ENCODE measurements around the gene FERD3L. TPM values are rescaled to one million over a fixed set of nuclear protein-coding genes. Genes with fewer than 3 reads are reported as not detected.

The FERD3L gene
- total and polyA plus RNA-seq, 2 experiments from 2014 or later: not detected

- H3K4me2 ChIP-seq (ENCODE audit: unreplicated experiment): peak overlapping the region; percentile 24
- H3K4me1 ChIP-seq (ENCODE audit: insufficient read depth): peaks cover 6% of the 10 kb centered on the region
- no peak overlapping the region for H3K27ac ChIP-seq
- no peaks in the 10 kb centered on the region for H3K9me2 ChIP-seq (ENCODE audit: insufficient read depth)
- no peaks in the 10 kb centered on the region for H3K27me3 ChIP-seq (replicated peaks; ENCODE audit: insufficient read depth)
- no peaks in the 10 kb centered on the region for H4K20me1 ChIP-seq (ENCODE audit: insufficient read depth)
- in situ Hi-C loops (cut with MboI): no loop called here
- H3F3A ChIP-seq (ENCODE audit: insufficient read depth): no peaks in the 10 kb centered on the region
- no peak overlapping the region for H3K9ac ChIP-seq
- no peak overlapping the region for H2AFZ ChIP-seq
- no peaks in the 10 kb centered on the region for H3K9me3 ChIP-seq (ENCODE audit: low read depth)
- DNase-seq: no peak
- H3K79me2 ChIP-seq (ENCODE audit: insufficient read depth): no peaks in the 10 kb centered on the region
- 86 to 90% methylated on average over 4 of the region's 4 CpGs for WGBS, 2 experiments (ENCODE audit: low coverage in 1 of 2, low lambda C conversion rate in 2 of 2, missing lambda C conversion rate in 2 of 2)
- TF ChIP-seq EZH2 (IDR thresholded peaks at IDR 0.05; ENCODE audit: insufficient read depth, poor library complexity, severe bottlenecking): no peak
- TF ChIP-seq EZH2phosphoT487 (IDR thresholded peaks at IDR 0.05; ENCODE audit: insufficient read depth, low read depth): no peak
- no peak overlapping the region for H3K4me3 ChIP-seq
- no peaks in the 10 kb centered on the region for H3K36me3 ChIP-seq (ENCODE audit: low read depth)
Observed at GRCh38 chr7:19133390-19133789, 11.8 kb downstream of the FERD3L start.

- 47 to 59% methylated on average over 1 of the region's 1 CpG for WGBS, 2 experiments (ENCODE audit: low coverage in 1 of 2, low lambda C conversion rate in 2 of 2, missing lambda C conversion rate in 2 of 2)
- Histone ChIP-seq H3K9ac (no peak overlapping the region), H3F3A (ENCODE audit: insufficient read depth) (no peaks in the 10 kb centered on the region), H3K79me2 (ENCODE audit: insufficient read depth) (no peaks in the 10 kb centered on the region), H3K4me3 (no peak overlapping the region), H3K9me3 (ENCODE audit: low read depth) (no peaks in the 10 kb centered on the region), H3K27me3 (replicated peaks; ENCODE audit: insufficient read depth) (no peaks in the 10 kb centered on the region), H3K4me1 (ENCODE audit: insufficient read depth) (peaks cover 4% of the 10 kb centered on the region), H2AFZ (no peak overlapping the region), H3K9me2 (ENCODE audit: insufficient read depth) (no peaks in the 10 kb centered on the region), H3K4me2 (ENCODE audit: unreplicated experiment) (no peak overlapping the region), H4K20me1 (ENCODE audit: insufficient read depth) (no peaks in the 10 kb centered on the region), H3K36me3 (ENCODE audit: low read depth) (no peaks in the 10 kb centered on the region), H3K27ac (no peak overlapping the region)
- DNase-seq: no peak
- TF ChIP-seq EZH2 (IDR thresholded peaks at IDR 0.05; ENCODE audit: insufficient read depth, poor library complexity, severe bottlenecking): no peak
- no peak for TF ChIP-seq EZH2phosphoT487 (IDR thresholded peaks at IDR 0.05; ENCODE audit: insufficient read depth, low read depth)
- in situ Hi-C loops (cut with MboI): no loop called here
Observed at GRCh38 chr7:19128856-19129255, 16.4 kb downstream of the FERD3L start.

GRCh38 chr7:19121977-19122588 is 23.1 kb downstream of the FERD3L start:
- WGBS, 2 experiments (ENCODE audit: low coverage in 1 of 2, low lambda C conversion rate in 2 of 2, missing lambda C conversion rate in 2 of 2): 27 to 28% methylated on average over 2 of the region's 2 CpGs
- Histone ChIP-seq H2AFZ (no peak overlapping the region), H3K4me1 (ENCODE audit: insufficient read depth) (peaks cover 37% of the 10 kb centered on the region), H3K4me3 (no peak overlapping the region), H3K27me3 (replicated peaks; ENCODE audit: insufficient read depth) (no peaks in the 10 kb centered on the region), H3K9me2 (ENCODE audit: insufficient read depth) (no peaks in the 10 kb centered on the region), H3K9ac (no peak overlapping the region), H4K20me1 (ENCODE audit: insufficient read depth) (no peaks in the 10 kb centered on the region), H3K4me2 (ENCODE audit: unreplicated experiment) (peak overlapping the region; percentile 55), H3F3A (ENCODE audit: insufficient read depth) (no peaks in the 10 kb centered on the region; the same call in 1 of the 2 replicates), H3K79me2 (ENCODE audit: insufficient read depth) (peaks cover 34% of the 10 kb centered on the region), H3K36me3 (ENCODE audit: low read depth) (no peaks in the 10 kb centered on the region), H3K9me3 (ENCODE audit: low read depth) (no peaks in the 10 kb centered on the region), H3K27ac (no peak overlapping the region)
- TF ChIP-seq EZH2phosphoT487 (IDR thresholded peaks at IDR 0.05; ENCODE audit: insufficient read depth, low read depth) (no peak), EZH2 (IDR thresholded peaks at IDR 0.05; ENCODE audit: insufficient read depth, poor library complexity, severe bottlenecking) (no peak)
- peak; percentile 79 for DNase-seq
- in situ Hi-C loops (cut with MboI): loop anchor here (5.0 to 25.0 kb wide), 2 partner anchors 320 to 760 kb away; no protein-coding TSS in a partner anchor

- Histone ChIP-seq H3K9me2 (ENCODE audit: insufficient read depth) (no peaks in the 10 kb centered on the region), H3F3A (ENCODE audit: insufficient read depth) (peaks cover 8% of the 10 kb centered on the region), H3K36me3 (ENCODE audit: low read depth) (peaks cover 10% of the 10 kb centered on the region), H3K4me2 (ENCODE audit: unreplicated experiment) (peak overlapping the region; percentile 88), H2AFZ (peak overlapping the region; percentile 76), H3K27ac (peak overlapping the region; percentile 97), H4K20me1 (ENCODE audit: insufficient read depth) (no peaks in the 10 kb centered on the region), H3K4me1 (ENCODE audit: insufficient read depth) (peaks cover 37% of the 10 kb centered on the region), H3K9ac (peak overlapping the region; percentile 95), H3K4me3 (peak overlapping the region; percentile 88), H3K9me3 (ENCODE audit: low read depth) (no peaks in the 10 kb centered on the region), H3K79me2 (ENCODE audit: insufficient read depth) (peaks cover 53% of the 10 kb centered on the region), H3K27me3 (replicated peaks; ENCODE audit: insufficient read depth) (no peaks in the 10 kb centered on the region)
- TF ChIP-seq EZH2 (IDR thresholded peaks at IDR 0.05; ENCODE audit: insufficient read depth, poor library complexity, severe bottlenecking) (no peak), EZH2phosphoT487 (IDR thresholded peaks at IDR 0.05; ENCODE audit: insufficient read depth, low read depth) (no peak)
- DNase-seq: peak; percentile 65
- WGBS, 2 experiments (ENCODE audit: low coverage in 1 of 2, low lambda C conversion rate in 2 of 2, missing lambda C conversion rate in 2 of 2): 4 to 6% methylated on average over 10 of the region's 10 CpGs
- in situ Hi-C loops (cut with MboI): loop anchor here (5.0 to 25.0 kb wide), 5 partner anchors 322 to 758 kb away; no protein-coding TSS in a partner anchor
Observed at GRCh38 chr7:19119870-19120486, 25.2 kb downstream of the FERD3L start.

All from GM23248 (cell line).